ENCODE data around the gene TSR3.

The TSR3 gene

DNA sequence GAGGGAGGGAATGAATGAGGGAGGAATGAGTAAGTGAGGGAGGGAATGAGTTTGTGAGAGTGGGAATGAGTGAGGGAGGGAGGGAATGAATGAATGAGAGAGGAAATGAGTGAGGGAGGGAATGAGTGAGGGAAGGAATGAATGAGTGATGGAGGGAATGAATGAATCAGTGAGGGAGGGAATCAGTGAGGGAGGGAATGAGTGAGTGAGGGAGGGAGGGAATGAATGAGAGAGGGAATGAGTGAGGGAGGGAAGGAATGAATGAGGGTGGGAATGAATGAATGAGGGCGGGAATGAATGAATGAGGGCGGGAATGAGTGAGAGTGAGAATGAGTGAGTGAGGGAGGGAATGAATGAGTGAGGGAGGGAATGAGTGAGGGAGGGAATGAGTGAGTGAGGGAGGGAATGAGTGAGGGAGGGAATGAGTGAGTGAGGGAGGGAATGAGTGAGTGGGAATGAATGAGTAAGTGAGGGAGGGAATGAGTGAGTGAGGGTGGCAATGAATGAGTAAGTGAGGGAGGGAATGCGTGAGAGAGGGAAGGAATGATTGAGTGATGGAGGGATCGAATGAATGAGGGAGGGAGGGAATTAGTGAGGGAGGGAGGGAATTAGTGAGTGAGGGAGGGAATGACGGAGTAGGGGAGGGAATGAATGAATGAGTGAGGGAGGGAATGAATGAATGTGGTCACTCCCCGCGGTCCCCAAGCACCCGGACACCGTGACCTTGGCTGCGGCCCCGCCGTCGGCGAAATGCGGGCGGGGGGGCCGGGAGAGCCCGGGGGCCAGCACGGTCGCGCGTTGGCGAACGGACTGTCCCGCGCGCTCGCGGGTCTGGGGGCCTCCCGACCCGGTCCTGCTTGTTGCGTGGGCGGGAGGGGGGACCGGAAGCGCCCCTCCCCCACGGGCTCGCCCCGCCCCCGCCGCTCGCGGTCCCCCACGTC is 43.4 kb downstream of the TSR3 start:
- no peak for DNase-seq (ENCODE audit: low read depth)

DNA sequence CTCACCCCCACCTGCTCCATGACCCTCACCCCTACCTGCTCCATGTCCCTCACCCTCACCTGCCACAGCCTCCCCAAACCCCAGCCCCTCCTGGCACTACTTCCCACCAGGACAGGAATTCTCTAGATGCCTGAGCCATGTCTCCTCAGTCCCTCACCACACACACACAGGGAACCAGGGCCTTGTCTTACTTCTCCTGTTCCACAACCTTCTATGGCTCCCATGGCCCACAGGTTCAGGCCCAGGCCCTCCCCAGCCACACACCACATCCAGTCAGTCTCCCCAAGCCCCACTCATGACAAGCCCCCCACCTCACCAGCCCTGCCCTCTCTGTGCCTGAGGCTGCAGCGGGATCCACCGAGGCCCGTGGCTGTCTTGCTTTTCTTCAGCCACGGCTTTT is 45.3 kb downstream of the TSR3 start:
- DNase-seq (ENCODE audit: low read depth), result no peak

DNA sequence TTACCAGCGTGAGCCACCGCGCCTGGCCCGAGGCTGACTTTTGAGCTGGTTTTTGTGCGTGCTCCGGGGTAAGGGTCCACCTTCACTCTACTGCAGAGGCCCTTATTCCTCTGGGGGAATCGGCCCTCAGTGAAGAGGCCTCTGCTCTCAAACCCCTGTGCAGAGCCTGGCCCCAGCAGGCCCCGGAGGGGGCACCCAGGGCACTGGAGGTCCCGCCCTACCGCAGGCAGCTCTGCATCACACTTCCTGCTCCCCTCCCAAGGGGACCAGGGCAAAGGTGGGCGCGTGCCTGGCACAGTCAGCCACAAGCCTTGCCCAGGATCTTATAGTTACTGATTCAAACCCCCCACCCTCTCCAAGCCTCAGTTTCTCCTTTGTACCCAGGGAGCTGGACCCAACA is 45.9 kb downstream of the TSR3 start:
- DNase-seq (ENCODE audit: low read depth), result no peak

DNA sequence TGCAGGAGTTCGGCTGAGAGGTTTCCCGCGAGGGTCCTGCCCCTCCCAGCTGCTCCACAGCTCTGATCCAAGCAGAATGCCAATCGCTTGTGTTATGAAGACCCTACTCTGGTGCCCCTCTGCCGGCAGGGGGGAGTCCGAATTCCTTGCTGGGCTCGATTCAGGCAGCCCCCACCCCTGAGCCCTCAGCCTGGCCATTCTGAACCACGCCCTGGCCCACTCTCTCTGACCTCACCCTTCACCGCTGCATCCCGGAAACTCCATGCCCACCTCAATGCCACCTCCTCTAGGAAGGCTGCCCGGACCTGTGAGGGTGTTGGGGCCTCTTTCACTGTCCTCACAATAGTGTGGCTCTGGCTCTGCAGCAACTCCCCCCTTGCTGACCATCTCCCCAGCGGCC is 50.1 kb downstream of the TSR3 start:
- DNase-seq (ENCODE audit: low read depth), result no peak

DNA sequence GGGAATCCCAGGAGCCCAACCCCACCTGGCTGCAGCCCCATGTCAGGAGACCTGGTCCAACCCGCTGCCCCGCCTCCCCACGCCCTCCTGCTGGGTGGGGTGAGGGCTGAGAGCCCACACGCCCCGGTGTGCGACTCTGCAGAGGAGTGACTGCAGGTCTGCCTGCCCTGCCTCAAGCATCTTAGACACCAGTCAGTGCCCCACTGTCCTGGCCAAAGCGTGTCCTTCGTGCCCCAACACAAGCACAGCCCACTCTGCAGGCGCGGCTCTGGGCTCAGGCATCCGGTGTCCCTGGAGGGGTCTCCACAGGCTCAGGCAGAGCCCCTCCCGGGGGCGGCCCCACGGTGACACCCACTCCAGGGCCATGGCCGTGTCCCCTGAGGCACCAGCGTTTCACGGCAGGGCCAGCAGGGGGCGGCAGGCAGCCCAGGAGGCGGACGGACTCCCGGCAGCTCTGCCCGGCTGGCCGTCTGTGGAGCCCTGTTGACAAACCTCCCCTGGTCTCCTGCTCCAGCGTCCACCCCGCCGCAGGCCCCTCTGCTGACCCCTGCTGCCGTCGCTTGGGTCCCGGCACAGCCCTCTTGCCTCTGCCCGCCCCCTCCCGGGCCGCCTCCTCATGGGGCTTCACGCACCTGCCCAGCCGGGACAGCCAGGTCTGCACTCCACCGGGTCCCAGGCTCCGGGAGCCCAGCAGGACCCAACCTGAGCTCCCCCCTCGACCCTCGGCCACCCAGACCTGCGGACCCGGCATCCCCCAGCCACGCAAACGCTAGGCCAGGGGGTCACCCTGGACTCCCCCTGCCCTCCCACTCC is 50.8 kb downstream of the TSR3 start:
- DNase-seq (ENCODE audit: low read depth), result no peak

DNA sequence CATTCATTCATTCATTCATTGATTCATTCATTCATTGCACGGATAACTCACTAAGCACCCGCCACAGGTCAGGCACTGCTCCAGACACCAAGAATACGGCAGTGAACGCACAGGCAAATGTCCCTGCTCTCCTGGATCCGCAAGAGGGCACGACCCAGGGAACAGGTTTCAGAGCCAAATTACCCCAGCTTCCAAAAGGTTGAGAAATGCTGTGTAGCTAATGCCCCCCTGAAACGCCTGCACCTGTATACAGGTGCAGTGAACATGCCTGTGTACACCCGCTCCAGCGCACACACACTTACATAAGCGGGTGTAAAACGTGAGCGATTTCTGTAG is 51.8 kb downstream of the TSR3 start:
- DNase-seq (ENCODE audit: low read depth), result no peak

All from HS-27A (cell line).